HG03354 (cell line): ENCODE measurements around the gene PEG3.

ENCODE experiments used
- ATAC-seq: cut with Tn5 transposase; IDR thresholded peaks from one replicate; pipeline ENCODE4 v1.9.1; 2021; ENCODE audit warnings: mild to moderate bottlenecking; ENCODE audit not compliant: unreplicated experiment, poor library complexity, severe bottlenecking

The PEG3 gene

DNA sequence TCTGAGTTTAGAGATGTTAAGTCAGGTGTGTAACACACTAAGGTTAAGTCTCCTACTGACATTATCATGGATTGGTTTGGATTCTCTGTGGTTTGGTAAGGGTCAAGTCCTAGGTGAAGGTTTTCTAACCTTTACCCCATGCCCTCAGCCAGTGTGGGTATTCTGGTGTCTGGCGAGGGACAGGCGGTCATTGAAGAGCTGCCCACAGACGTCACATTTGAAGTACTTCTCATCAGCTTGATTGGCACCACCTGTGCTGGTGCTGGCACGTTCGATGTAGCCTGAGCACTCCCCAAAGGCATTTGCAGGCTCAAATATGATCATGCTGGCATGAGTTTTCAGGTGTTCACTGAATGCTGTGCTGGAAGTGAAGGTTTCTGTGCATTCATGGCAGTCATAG, 27.0 kb downstream of the PEG3 start:
- ATAC-seq, result no peak

GRCh38 chr19:56811480-56811879, 29.0 kb downstream of the PEG3 start:
- no peak for ATAC-seq

- ATAC-seq, result no peak
Measured at GRCh38 chr19:56810260-56810659, 30.3 kb downstream of the PEG3 start.

DNA sequence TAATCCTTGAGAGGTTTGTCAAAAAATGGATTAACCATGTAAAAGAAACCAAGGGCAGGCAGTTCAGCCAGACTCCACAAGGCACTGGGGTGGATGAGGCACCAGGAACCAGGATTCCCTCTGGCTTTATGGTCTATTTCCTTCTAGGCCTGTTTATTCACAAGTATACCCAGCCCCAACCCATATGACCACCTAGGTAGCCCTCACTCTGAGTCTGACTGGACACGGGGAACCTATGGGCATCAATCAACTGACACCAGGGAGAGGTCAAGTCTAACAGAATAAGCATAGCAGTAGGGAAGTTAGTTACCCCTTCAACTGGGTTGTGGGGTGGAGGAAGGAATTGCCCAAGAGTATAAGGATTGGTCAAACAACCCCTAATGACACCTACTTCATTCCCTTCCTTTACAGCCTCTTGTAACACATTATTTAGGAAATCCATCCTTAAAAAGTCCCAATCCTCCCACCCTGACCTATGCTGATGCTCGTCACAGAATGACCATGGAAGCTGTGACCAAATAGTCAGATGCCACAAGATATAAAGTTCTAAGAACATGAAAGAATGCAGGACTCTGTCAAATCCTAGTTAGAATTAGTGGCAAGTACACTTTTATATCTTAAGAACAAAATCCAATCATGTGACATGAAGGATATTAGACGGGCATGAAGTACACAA, 31.7 kb downstream of the PEG3 start:
- no peak for ATAC-seq

DNA sequence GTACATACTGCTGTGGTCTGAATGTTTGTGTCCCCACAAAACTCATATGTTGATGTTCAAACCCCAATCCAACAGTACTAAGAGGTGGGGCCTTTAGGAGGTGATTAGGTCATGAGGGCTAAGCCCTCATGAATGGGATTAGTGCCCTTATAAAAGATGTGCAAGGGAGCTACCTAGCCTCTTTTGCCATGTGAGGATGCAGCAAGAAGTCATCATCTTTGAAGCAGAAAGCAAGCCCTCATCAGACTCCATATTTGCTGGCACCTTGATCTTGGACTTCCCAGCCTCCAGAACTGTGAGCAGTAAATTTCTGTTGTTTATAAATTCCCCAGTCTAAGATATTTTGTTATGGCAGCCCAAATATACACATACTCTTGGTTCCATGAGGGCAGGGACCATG, 33.9 kb downstream of the PEG3 start:
- ATAC-seq, result no peak
